Uterus (tissue), 2 donors: Measurements from ENCODE around the gene MACROD1.

Experiments used
- CTCF ChIP-seq, 4 experiments: fragments of 200-600 bp in 2 of 4; fragments of 450-650 bp in 2 of 4; sonication (generic) in 2 of 4; IDR thresholded peaks; one replicate each; pipeline ENCODE4 v1.5.1; 2016 to 2019; ENCODE audit warnings: antibody characterized with exemption in 4 of 4, mild to moderate bottlenecking in 2 of 4, moderate library complexity in 1 of 4
- POLR2A ChIP-seq, 2 donors: fragments of 450-650 bp; IDR thresholded peaks; one replicate each; pipeline ENCODE4 v1.6.1; 2016; ENCODE audit warnings: antibody characterized with exemption in 2 of 2, mild to moderate bottlenecking in 1 of 2, moderate library complexity in 1 of 2

DNA sequence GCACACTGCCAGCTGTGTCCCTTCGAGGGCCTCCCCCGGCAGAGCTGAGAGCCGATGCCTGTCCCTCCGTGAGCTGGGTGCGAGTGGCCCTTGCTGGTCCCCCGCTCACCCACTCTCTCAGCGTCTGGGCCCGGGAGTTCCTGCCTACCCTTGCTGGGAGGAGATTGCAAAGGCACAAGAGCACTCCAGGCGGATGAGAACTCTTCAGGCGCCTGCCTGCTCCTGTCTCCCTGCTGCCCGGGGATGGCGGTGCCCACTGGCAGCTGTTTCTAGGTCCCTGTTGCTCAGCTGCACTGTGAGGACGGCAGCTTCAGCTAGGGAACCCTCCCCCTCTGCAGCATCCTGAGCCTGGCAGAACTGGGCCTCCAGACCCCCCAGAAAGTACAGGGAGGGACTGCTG is 69.1 kb downstream of the MACROD1 start:
- no peak for TF ChIP-seq POLR2A (IDR thresholded peaks at IDR 0.05)
- no peak for TF ChIP-seq CTCF (IDR thresholded peaks at IDR 0.05)
